ENCODE results near the gene PNPLA2.

The PNPLA2 gene

GRCh38 chr11:846496-847098 is 27.9 kb downstream of the PNPLA2 start:
- no peak for DNase-seq

GRCh38 chr11:847876-848275 is 29.2 kb downstream of the PNPLA2 start:
- no peak for DNase-seq

GRCh38 chr11:848380-848931 is 29.7 kb downstream of the PNPLA2 start:
- DNase-seq, result peak in 1 of 2 experiments; percentile 16

- DNase-seq, result no peak
Measured at GRCh38 chr11:849104-849824, 30.6 kb downstream of the PNPLA2 start.

- DNase-seq, result no peak
Measured at GRCh38 chr11:849951-850774, 31.4 kb downstream of the PNPLA2 start.

- no peak for DNase-seq
Measured at GRCh38 chr11:850775-851763, 32.4 kb downstream of the PNPLA2 start.

GRCh38 chr11:852762-853161 is 34.0 kb downstream of the PNPLA2 start:
- DNase-seq, result no peak

GRCh38 chr11:853682-854448 is 35.2 kb downstream of the PNPLA2 start:
- no peak for DNase-seq

- DNase-seq, result no peak
Measured at GRCh38 chr11:854601-855329, 36.1 kb downstream of the PNPLA2 start.

GRCh38 chr11:855330-855674 is 36.6 kb downstream of the PNPLA2 start:
- DNase-seq, result no peak

GRCh38 chr11:855796-856195 is 37.1 kb downstream of the PNPLA2 start:
- no peak for DNase-seq

- no peak for DNase-seq
Measured at GRCh38 chr11:856397-856796, 37.7 kb downstream of the PNPLA2 start.

- no peak for DNase-seq
Measured at GRCh38 chr11:858053-858761, 39.5 kb downstream of the PNPLA2 start.

GRCh38 chr11:858762-859339 is 40.1 kb downstream of the PNPLA2 start:
- no peak for DNase-seq

- peak; percentile 36 to 80 for DNase-seq
Measured at GRCh38 chr11:859394-860131, 40.8 kb downstream of the PNPLA2 start.

- no peak for DNase-seq
Measured at GRCh38 chr11:860234-861104, 41.8 kb downstream of the PNPLA2 start.

GRCh38 chr11:861105-861479 is 42.4 kb downstream of the PNPLA2 start:
- DNase-seq, result no peak

- DNase-seq, result no peak
Measured at GRCh38 chr11:862081-862661, 43.5 kb downstream of the PNPLA2 start.

All from cerebellar nuclear complex (tissue), 1 donor.